ENCODE results near the gene KIF16B. TPM values are rescaled to one million over a fixed set of nuclear protein-coding genes. Genes with fewer than 3 reads are reported as not detected.
"Not testable (repeated sequence)": the region's sequence is repeated elsewhere in the genome, so short reads cannot be mapped to it uniquely, and the experiment has no call there.

KIF16B gene
- total and polyA plus RNA-seq, 9 of the 15 experiments (the other 6 are each of a cell fraction or from before 2014, with no cell fraction given), result 1.00 to 10.6 (median 8.5) TPM

DNA sequence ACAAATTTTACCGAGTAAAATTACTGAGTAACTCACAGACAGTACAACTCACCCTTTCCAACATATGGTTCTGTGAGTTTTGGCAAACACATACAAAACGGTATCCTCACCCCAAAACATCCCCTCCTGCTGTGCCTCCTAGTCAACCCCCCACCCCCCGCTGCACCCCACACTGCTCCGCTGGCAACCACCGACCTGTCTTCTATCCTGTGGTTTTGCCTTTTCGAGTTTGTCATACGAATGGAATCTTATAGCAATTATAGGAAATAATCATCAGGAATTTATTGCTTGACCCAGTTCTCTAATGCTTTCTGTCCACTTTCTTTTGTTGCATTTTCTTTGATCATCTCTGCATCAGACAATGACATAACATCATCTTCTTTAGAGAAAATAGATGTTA is 312.3 kb downstream of the KIF16B start:
- H3K79me2 ChIP-seq (ENCODE audit: control insufficient read depth, insufficient read depth, low read length), result no peaks in the 10 kb centered on the region
- intact Hi-C loops (cut with micrococcal nuclease) (loop anchor here (10.0 kb wide), 1 partner anchor 214 kb away; no protein-coding TSS in a partner anchor), in situ Hi-C loops (cut with MboI) (no loop called here)
- no peaks in the 10 kb centered on the region for H3K36me3 ChIP-seq (ENCODE audit: control insufficient read depth, insufficient read depth, low read length)
- H3K9ac ChIP-seq (ENCODE audit: insufficient read depth in 1 of 2, low read depth in 2 of 2, low read length in 2 of 2), result no peak overlapping the region
- no peak overlapping the region for H3K4me3 ChIP-seq
- no TSS peak for BruUV-seq (replicated peaks)
- no peak for TF ChIP-seq TEAD1 (CRISPR knock-in tag; IDR thresholded peaks at IDR 0.05)
- no peak for TF ChIP-seq ZFX (CRISPR knock-in tag; IDR thresholded peaks at IDR 0.05)
- no peak for TF ChIP-seq KHSRP (IDR thresholded peaks at IDR 0.05)
- TF ChIP-seq ELF4 (CRISPR knock-in tag; IDR thresholded peaks at IDR 0.05), result no peak
- no peak for TF ChIP-seq SIX5 (IDR thresholded peaks at IDR 0.05; ENCODE audit: borderline replicate concordance in 1 of 2, insufficient read depth in 1 of 2, low read depth in 1 of 2, low read length in 2 of 2)
- TF ChIP-seq MAFK (IDR thresholded peaks at IDR 0.05; ENCODE audit: low read length), result no peak
- WGBS (ENCODE audit: insufficient coverage, low coverage, missing lambda C conversion rate), result 19% methylated on average over 6 of the region's 7 CpGs
- ChIA-PET CTCF (ENCODE audit: low intra/inter-chr PET ratio) (no interaction called here), POLR2A (interaction anchor here (0.7 kb wide), 1 partner anchor 19 kb away, joined by 4 read pairs; no protein-coding TSS in a partner anchor)
- no peaks in the 10 kb centered on the region for H3K9me1 ChIP-seq (ENCODE audit: control insufficient read depth, insufficient read depth, low read length)
- FAIRE-seq (no peak), ATAC-seq (no peak), DNase-seq (ENCODE audit: extremely low read depth in 1 of 4, low spot score in 3 of 4) (no peak)
- no peak overlapping the region for H2AFZ ChIP-seq (ENCODE audit: low read depth, low read length)
- H3K4me2 ChIP-seq (ENCODE audit: insufficient read depth, low read length), result no peak overlapping the region
- H3K9me3 ChIP-seq (replicated peaks; ENCODE audit: control insufficient read depth, insufficient read depth, low read depth, low read length), result no peaks in the 10 kb centered on the region
- H3K27me3 ChIP-seq (ENCODE audit: control insufficient read depth in 2 of 2, insufficient read depth in 2 of 2, low read length in 2 of 2), result no peaks in the 10 kb centered on the region
- no peaks in the 10 kb centered on the region for H4K20me1 ChIP-seq (replicated peaks; ENCODE audit: control insufficient read depth, insufficient read depth, low read length)
- peaks cover 4 to 9% of the 10 kb centered on the region in 2 experiments; a peak in 4 of 5 replicates for H3K4me1 ChIP-seq (replicated peaks in 1 of 2; ENCODE audit: control insufficient read depth in 2 of 2, insufficient read depth in 2 of 2, low read length in 2 of 2)
- no peak overlapping the region for H3K27ac ChIP-seq (ENCODE audit: extremely low read depth, low read depth, low read length)

DNA sequence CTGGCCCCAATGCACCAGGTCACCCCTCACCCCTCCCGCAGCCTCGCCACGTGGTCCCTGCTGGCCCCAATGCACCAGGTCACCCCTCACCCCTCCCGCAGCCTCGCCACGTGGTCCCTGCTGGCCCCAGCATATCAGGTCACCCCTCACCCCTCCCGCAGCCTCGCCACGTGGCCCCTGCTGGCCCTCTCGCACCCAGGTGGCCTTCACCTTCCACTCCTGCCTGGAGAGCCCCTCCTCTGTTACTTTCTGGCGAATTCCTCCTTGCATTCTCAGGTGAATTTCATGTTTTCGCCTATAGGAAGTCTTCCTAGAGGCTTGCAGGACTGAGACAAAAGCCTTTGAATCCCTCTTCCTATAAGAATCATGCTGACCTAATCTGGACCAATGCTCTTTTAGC is 313.1 kb downstream of the KIF16B start:
- H3K27ac ChIP-seq (ENCODE audit: extremely low read depth, low read depth, low read length); H3K27me3 ChIP-seq (ENCODE audit: control insufficient read depth in 2 of 2, insufficient read depth in 2 of 2, low read length in 2 of 2); DNase-seq (ENCODE audit: extremely low read depth in 1 of 4, low spot score in 3 of 4); H3K9me3 ChIP-seq (replicated peaks; ENCODE audit: control insufficient read depth, insufficient read depth, low read depth, low read length); CTCF ChIA-PET (ENCODE audit: low intra/inter-chr PET ratio); H3K9ac ChIP-seq (ENCODE audit: insufficient read depth in 1 of 2, low read depth in 2 of 2, low read length in 2 of 2); H3K4me2 ChIP-seq (ENCODE audit: insufficient read depth, low read length); BruUV-seq (replicated peaks); H4K20me1 ChIP-seq (replicated peaks; ENCODE audit: control insufficient read depth, insufficient read depth, low read length); POLR2A ChIA-PET; H3K4me3 ChIP-seq; H3K4me1 ChIP-seq (replicated peaks in 1 of 2; ENCODE audit: control insufficient read depth in 2 of 2, insufficient read depth in 2 of 2, low read length in 2 of 2); ATAC-seq; FAIRE-seq; H3K79me2 ChIP-seq (ENCODE audit: control insufficient read depth, insufficient read depth, low read length); in situ Hi-C loops (cut with MboI); H3K9me1 ChIP-seq (ENCODE audit: control insufficient read depth, insufficient read depth, low read length); H3K36me3 ChIP-seq (ENCODE audit: control insufficient read depth, insufficient read depth, low read length): not testable (repeated sequence)
- intact Hi-C loops (cut with micrococcal nuclease), result loop anchor here (10.0 kb wide), 1 partner anchor 215 kb away; no protein-coding TSS in a partner anchor
- 5% methylated on average over 2 of the region's 12 CpGs for WGBS (ENCODE audit: insufficient coverage, low coverage, missing lambda C conversion rate)
- H2AFZ ChIP-seq (ENCODE audit: low read depth, low read length), result peak overlapping the region; percentile 65; the same call in 1 of the 2 replicates
